BJ (cell line): ENCODE data around the gene TMEM260. TPM values are rescaled to one million over a fixed set of nuclear protein-coding genes. Genes with fewer than 3 reads are reported as not detected.

Experiments
- CTCF ChIA-PET: fragments of 350-600 bp; formaldehyde crosslinking; extraction: SDS; loops from one replicate; lab custom pipeline; 2021; ENCODE audit warnings: antibody characterized with exemption, inconsistent platforms; lab: Yijun Ruan, JAX
- POLR2A ChIA-PET: fragments of 300-600 bp; sonication (Branson Sonifier 250); formaldehyde crosslinking; extraction: SDS; loops from one replicate; lab custom pipeline; 2021; ENCODE audit warnings: antibody characterized with exemption; lab: Charles Lee
- DNase-seq: peaks from one replicate; pipeline ENCODE4 v3.0.0-alpha.2; 2011; ENCODE audit warnings: low read depth
- H3K27me3 ChIP-seq: 2 replicates; pipeline ENCODE4 v1.6.0; 2011; ENCODE audit warnings: low read length; ENCODE audit not compliant: control insufficient read depth, insufficient read depth
- H3K36me3 ChIP-seq: 2 replicates; pipeline ENCODE4 v1.5.1; 2011; ENCODE audit warnings: low read length; ENCODE audit not compliant: control insufficient read depth, insufficient read depth
- H3K4me3 ChIP-seq: 2 replicates; pipeline ENCODE4 v1.5.1; 2011; ENCODE audit warnings: low read depth, mild to moderate bottlenecking, control low read depth, low read length
- polyA plus RNA-seq: library from polyadenylated mRNA; depleted of rRNA; stranded (reverse); fragments of >200 nt; gene quantifications from 2 replicates; pipeline ENCODE4 v1.2.3, GENCODE V29; 2011
- TF ChIP-seq, protein P1 (sequence below): IDR thresholded peaks from 2 replicates; pipeline ENCODE4 v1.5.1; 2011; ENCODE audit warnings: low read depth, mild to moderate bottlenecking, control low read depth, inconsistent platforms, low read length, moderate library complexity; ENCODE audit not compliant: insufficient read depth

TMEM260 gene
- polyA plus RNA-seq, 1 experiment: 9.8 TPM

DNA sequence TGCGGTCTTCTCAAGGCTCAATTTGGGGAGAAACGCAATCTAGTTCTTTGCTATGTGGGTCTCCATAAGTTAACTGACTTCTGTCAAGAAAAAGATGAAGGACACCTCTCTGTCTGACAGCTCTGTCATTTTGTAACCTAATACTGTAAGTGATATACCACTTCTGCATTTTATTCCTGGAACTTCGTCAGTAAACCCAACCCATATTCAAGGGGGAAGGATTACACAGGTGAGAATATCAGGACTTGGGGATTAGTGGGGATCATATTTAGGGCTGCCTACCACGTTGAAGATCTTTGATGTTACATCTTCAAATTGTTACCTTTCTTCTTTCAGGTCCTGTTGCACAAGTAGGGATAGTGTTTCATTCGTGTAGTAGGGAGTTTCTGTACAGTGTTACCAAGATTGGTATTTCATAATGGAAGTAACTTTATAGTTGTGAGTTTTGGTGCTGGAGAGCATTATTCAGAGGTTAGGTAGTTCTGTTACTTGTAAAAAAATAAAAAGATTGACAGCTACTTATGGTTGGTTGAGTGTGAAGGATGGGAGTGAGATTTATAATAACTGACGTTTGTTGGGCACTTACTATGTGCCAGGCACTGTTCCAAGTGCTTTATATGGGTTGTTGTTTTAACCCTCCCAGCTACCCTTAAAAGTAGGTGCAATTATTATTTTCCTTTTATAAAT is 1.6 kb downstream of the TMEM260 start:
- ChIA-PET CTCF (interaction anchor here (1.2 kb wide), 1 partner anchor 11 kb away, joined by 3 read pairs; no protein-coding TSS in a partner anchor), POLR2A (no interaction called here)
- Histone ChIP-seq H3K36me3 (no peaks in the 10 kb centered on the region), H3K27me3 (peaks cover 3% of the 10 kb centered on the region), H3K4me3 (no peak overlapping the region)
- TF ChIP-seq, protein P1, sequence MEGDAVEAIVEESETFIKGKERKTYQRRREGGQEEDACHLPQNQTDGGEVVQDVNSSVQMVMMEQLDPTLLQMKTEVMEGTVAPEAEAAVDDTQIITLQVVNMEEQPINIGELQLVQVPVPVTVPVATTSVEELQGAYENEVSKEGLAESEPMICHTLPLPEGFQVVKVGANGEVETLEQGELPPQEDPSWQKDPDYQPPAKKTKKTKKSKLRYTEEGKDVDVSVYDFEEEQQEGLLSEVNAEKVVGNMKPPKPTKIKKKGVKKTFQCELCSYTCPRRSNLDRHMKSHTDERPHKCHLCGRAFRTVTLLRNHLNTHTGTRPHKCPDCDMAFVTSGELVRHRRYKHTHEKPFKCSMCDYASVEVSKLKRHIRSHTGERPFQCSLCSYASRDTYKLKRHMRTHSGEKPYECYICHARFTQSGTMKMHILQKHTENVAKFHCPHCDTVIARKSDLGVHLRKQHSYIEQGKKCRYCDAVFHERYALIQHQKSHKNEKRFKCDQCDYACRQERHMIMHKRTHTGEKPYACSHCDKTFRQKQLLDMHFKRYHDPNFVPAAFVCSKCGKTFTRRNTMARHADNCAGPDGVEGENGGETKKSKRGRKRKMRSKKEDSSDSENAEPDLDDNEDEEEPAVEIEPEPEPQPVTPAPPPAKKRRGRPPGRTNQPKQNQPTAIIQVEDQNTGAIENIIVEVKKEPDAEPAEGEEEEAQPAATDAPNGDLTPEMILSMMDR: no peak
- DNase-seq: no peak

- no peak overlapping the region for H3K4me3 ChIP-seq
- H3K36me3 ChIP-seq: peaks cover 1% of the 10 kb centered on the region; the same call in 1 of the 2 replicates
- no peak for DNase-seq
- TF ChIP-seq, protein P1: no peak
- no peaks in the 10 kb centered on the region for H3K27me3 ChIP-seq
- POLR2A ChIA-PET: no interaction called here
- CTCF ChIA-PET: no interaction called here
Observed at GRCh38 chr14:56585461-56586084, 6.0 kb downstream of the TMEM260 start.

- Histone ChIP-seq H3K4me3 (no peak overlapping the region), H3K27me3 (no peaks in the 10 kb centered on the region), H3K36me3 (peaks cover 1% of the 10 kb centered on the region; the same call in 1 of the 2 replicates)
- TF ChIP-seq, protein P1: no peak
- DNase-seq: no peak
- ChIA-PET CTCF (no interaction called here), POLR2A (no interaction called here)
Observed at GRCh38 chr14:56587701-56588100, 8.1 kb downstream of the TMEM260 start.

- TF ChIP-seq, protein P1: no peak
- no peaks in the 10 kb centered on the region for H3K27me3 ChIP-seq
- CTCF ChIA-PET: interaction anchor here (1.7 to 4.3 kb wide), 2 partner anchors 9 to 11 kb away, joined by 3 to 18 read pairs; partner anchors contain the start of gene TMEM260
- no peak overlapping the region for H3K4me3 ChIP-seq
- no peak for DNase-seq
- POLR2A ChIA-PET: no interaction called here
- peaks cover 1% of the 10 kb centered on the region; the same call in 1 of the 2 replicates for H3K36me3 ChIP-seq
Observed at GRCh38 chr14:56590535-56590960, 10.9 kb downstream of the TMEM260 start.
